GM10847 (cell line): ENCODE measurements around the gene SLC44A1.
A peak's percentile ranks its signal among the peaks of the same experiment; 100 is the strongest.

Experiments
- POLR2A ChIP-seq: IDR thresholded peaks from 2 replicates; pipeline ENCODE4 v1.6.1; 2011; ENCODE audit not compliant: insufficient read length; ENCODE audit errors: extremely low read depth

SLC44A1 gene

GRCh38 chr9:105431424-105432246 lies 187.2 kb downstream of the SLC44A1 start:
- no peak for TF ChIP-seq POLR2A

- TF ChIP-seq POLR2A, result no peak
Measured at GRCh38 chr9:105432247-105432842, 187.9 kb downstream of the SLC44A1 start.

- TF ChIP-seq POLR2A, result no peak
Measured at GRCh38 chr9:105435453-105435852, 191.0 kb downstream of the SLC44A1 start.

- no peak for TF ChIP-seq POLR2A
Measured at GRCh38 chr9:105436783-105437182, 192.3 kb downstream of the SLC44A1 start.

- TF ChIP-seq POLR2A, result no peak
Measured at GRCh38 chr9:105437704-105438103, 193.3 kb downstream of the SLC44A1 start.

- TF ChIP-seq POLR2A, result no peak
Measured at GRCh38 chr9:105438141-105438806, 193.8 kb downstream of the SLC44A1 start.

GRCh38 chr9:105439428-105439827 lies 195.0 kb downstream of the SLC44A1 start:
- no peak for TF ChIP-seq POLR2A

- TF ChIP-seq POLR2A, result no peak
Measured at GRCh38 chr9:105441616-105442160, 197.2 kb downstream of the SLC44A1 start.

GRCh38 chr9:105443121-105443520 lies 198.7 kb downstream of the SLC44A1 start:
- no peak for TF ChIP-seq POLR2A

GRCh38 chr9:105444130-105444529 lies 199.7 kb downstream of the SLC44A1 start:
- no peak for TF ChIP-seq POLR2A

- no peak for TF ChIP-seq POLR2A
Measured at GRCh38 chr9:105445203-105445881, 200.9 kb downstream of the SLC44A1 start.

GRCh38 chr9:105447386-105447813 lies 202.9 kb downstream of the SLC44A1 start:
- TF ChIP-seq POLR2A, result no peak

- TF ChIP-seq POLR2A, result peak; percentile 59
Measured at GRCh38 chr9:105447814-105448812, 203.7 kb downstream of the SLC44A1 start, which contains the start of gene FSD1L. TSS of gene FSD1L (plus strand) at chr9:105448034. CDS start at chr9:105448221, 187 bp downstream.

- no peak for TF ChIP-seq POLR2A
Measured at GRCh38 chr9:105449081-105449480, 204.6 kb downstream of the SLC44A1 start.
